Hepatocyte (in vitro differentiated cells): Measurements from ENCODE around the gene SH3RF3. TPM values are rescaled to one million over a fixed set of nuclear protein-coding genes. Genes with fewer than 3 reads are reported as not detected.

ENCODE experiments used
- DNase-seq: peaks from one replicate; pipeline ENCODE4 v3.0.0-alpha.2; 2016; ENCODE audit warnings: low spot score
- H2AFZ ChIP-seq: fragments of 200-600 bp; sonication (generic); 2 replicates; pipeline ENCODE4 v1.6.0; 2016; ENCODE audit warnings: antibody characterized with exemption, mild to moderate bottlenecking
- H3K27ac ChIP-seq: fragments of 200-600 bp; sonication (generic); 2 replicates; pipeline ENCODE4 v1.5.1; 2016; ENCODE audit warnings: mild to moderate bottlenecking
- H3K27me3 ChIP-seq: fragments of 200-600 bp; sonication (generic); 2 replicates; pipeline ENCODE4 v1.6.1; 2016
- H3K36me3 ChIP-seq: fragments of 200-600 bp; sonication (generic); replicated peaks from 2 replicates; pipeline ENCODE4 v1.5.1; 2016; ENCODE audit warnings: low read depth; ENCODE audit not compliant: insufficient read depth
- H3K4me1 ChIP-seq: fragments of 200-600 bp; sonication (generic); 2 replicates; pipeline ENCODE4 v1.5.1; 2016; ENCODE audit warnings: mild to moderate bottlenecking, moderate library complexity; ENCODE audit not compliant: insufficient read depth
- H3K4me2 ChIP-seq: fragments of 200-600 bp; sonication (generic); 2 replicates; pipeline ENCODE4 v1.6.0; 2016
- H3K4me3 ChIP-seq: fragments of 200-600 bp; sonication (generic); 2 replicates; pipeline ENCODE4 v1.5.1; 2016; ENCODE audit warnings: mild to moderate bottlenecking
- H3K79me2 ChIP-seq: fragments of 200-600 bp; sonication (generic); 2 replicates; pipeline ENCODE4 v1.6.0; 2017; ENCODE audit warnings: mild to moderate bottlenecking
- H3K9me2 ChIP-seq: fragments of 200-600 bp; sonication (generic); replicated peaks from 2 replicates; pipeline ENCODE4 v1.6.0; 2017; ENCODE audit warnings: mild to moderate bottlenecking; ENCODE audit not compliant: insufficient read depth
- H3K9me3 ChIP-seq: fragments of 200-600 bp; sonication (generic); 2 replicates; pipeline ENCODE4 v1.5.1; 2016; ENCODE audit warnings: low read depth, mild to moderate bottlenecking
- H4K20me1 ChIP-seq: fragments of 200-600 bp; sonication (generic); 2 replicates; pipeline ENCODE4 v1.6.0; 2016; ENCODE audit warnings: mild to moderate bottlenecking; ENCODE audit not compliant: insufficient read depth, poor library complexity, severe bottlenecking
- CTCF ChIP-seq: fragments of 200-600 bp; sonication (generic); IDR thresholded peaks from 2 replicates; pipeline ENCODE4 v1.5.1; 2016; ENCODE audit warnings: antibody characterized with exemption, mild to moderate bottlenecking; ENCODE audit not compliant: poor library complexity
- EZH2 ChIP-seq: fragments of 200-600 bp; sonication (generic); IDR thresholded peaks from 2 replicates; pipeline ENCODE4 v1.6.1; 2016; ENCODE audit warnings: antibody characterized with exemption, mild to moderate bottlenecking, borderline replicate concordance
- EZH2phosphoT487 ChIP-seq: fragments of 200-600 bp; sonication (generic); IDR thresholded peaks from one replicate; pipeline ENCODE4 v1.6.1; 2018; ENCODE audit warnings: antibody characterized with exemption, mild to moderate bottlenecking, low read depth, moderate library complexity; ENCODE audit not compliant: unreplicated experiment, severe bottlenecking
- WGBS: methylation state at CpG from one replicate; pipeline ENCODE4 v1.1.6; 2016; ENCODE audit warnings: low lambda C conversion rate; ENCODE audit errors: missing lambda C conversion rate; 5-methylcytosine and 5-hydroxymethylcytosine counted together
- polyA plus RNA-seq: library from polyadenylated mRNA; unstranded; fragments of >200 nt; fragmentation: Nextera tagmentation; extraction: Ambion mirVana; gene quantifications from 2 replicates; pipeline ENCODE4 v1.2.1, GENCODE V29; 2016
- total RNA-seq: library from RNA; depleted of rRNA; stranded (reverse); fragments of >200 nt; gene quantifications from 2 replicates; pipeline ENCODE4 v1.2.3, GENCODE V29; 2014

SH3RF3 gene
- total and polyA plus RNA-seq, 2 experiments from 2014 or later, result 1.9 to 2.1 TPM

GRCh38 chr2:109452318-109453305 is 323.6 kb downstream of the SH3RF3 start:
- no peaks in the 10 kb centered on the region for H3K79me2 ChIP-seq
- no peak overlapping the region for H2AFZ ChIP-seq
- no peak overlapping the region for H3K4me2 ChIP-seq
- DNase-seq, result no peak
- WGBS, result 96% methylated on average over 15 of the region's 17 CpGs
- no peaks in the 10 kb centered on the region for H3K9me3 ChIP-seq
- no peak for TF ChIP-seq EZH2
- no peak for TF ChIP-seq EZH2phosphoT487
- TF ChIP-seq CTCF, result no peak
- no peak overlapping the region for H3K4me3 ChIP-seq
- no peaks in the 10 kb centered on the region for H4K20me1 ChIP-seq
- no peaks in the 10 kb centered on the region for H3K9me2 ChIP-seq
- H3K36me3 ChIP-seq, result no peaks in the 10 kb centered on the region
- no peak overlapping the region for H3K27ac ChIP-seq
- no peaks in the 10 kb centered on the region for H3K27me3 ChIP-seq
- no peaks in the 10 kb centered on the region for H3K4me1 ChIP-seq

GRCh38 chr2:109453371-109453995 is 324.5 kb downstream of the SH3RF3 start:
- Histone ChIP-seq H3K79me2 (no peaks in the 10 kb centered on the region), H3K4me2 (no peak overlapping the region), H3K36me3 (no peaks in the 10 kb centered on the region), H3K9me3 (no peaks in the 10 kb centered on the region), H3K27me3 (no peaks in the 10 kb centered on the region), H3K4me1 (no peaks in the 10 kb centered on the region), H2AFZ (no peak overlapping the region), H3K27ac (no peak overlapping the region), H4K20me1 (no peaks in the 10 kb centered on the region), H3K9me2 (no peaks in the 10 kb centered on the region), H3K4me3 (no peak overlapping the region)
- whole genome bisulfite sequencing, result 93% methylated on average over 15 of the region's 15 CpGs
- TF ChIP-seq EZH2phosphoT487 (no peak), CTCF (no peak), EZH2 (no peak)
- DNase-seq, result no peak

GRCh38 chr2:109454304-109454703 is 325.3 kb downstream of the SH3RF3 start:
- Histone ChIP-seq H3K4me1 (no peaks in the 10 kb centered on the region), H3K79me2 (no peaks in the 10 kb centered on the region), H3K4me2 (no peak overlapping the region), H3K4me3 (no peak overlapping the region), H3K9me2 (no peaks in the 10 kb centered on the region), H2AFZ (no peak overlapping the region), H4K20me1 (no peaks in the 10 kb centered on the region), H3K36me3 (no peaks in the 10 kb centered on the region), H3K9me3 (no peaks in the 10 kb centered on the region), H3K27ac (no peak overlapping the region), H3K27me3 (no peaks in the 10 kb centered on the region)
- 84% methylated on average over 6 of the region's 6 CpGs for WGBS
- DNase-seq, result no peak
- TF ChIP-seq CTCF (no peak), EZH2phosphoT487 (no peak), EZH2 (no peak)
